Measurements from ENCODE around the gene AKNA.
"Not testable (repeated sequence)": the region's sequence is repeated elsewhere in the genome, so short reads cannot be mapped to it uniquely, and the experiment has no call there.

Gene AKNA

DNA sequence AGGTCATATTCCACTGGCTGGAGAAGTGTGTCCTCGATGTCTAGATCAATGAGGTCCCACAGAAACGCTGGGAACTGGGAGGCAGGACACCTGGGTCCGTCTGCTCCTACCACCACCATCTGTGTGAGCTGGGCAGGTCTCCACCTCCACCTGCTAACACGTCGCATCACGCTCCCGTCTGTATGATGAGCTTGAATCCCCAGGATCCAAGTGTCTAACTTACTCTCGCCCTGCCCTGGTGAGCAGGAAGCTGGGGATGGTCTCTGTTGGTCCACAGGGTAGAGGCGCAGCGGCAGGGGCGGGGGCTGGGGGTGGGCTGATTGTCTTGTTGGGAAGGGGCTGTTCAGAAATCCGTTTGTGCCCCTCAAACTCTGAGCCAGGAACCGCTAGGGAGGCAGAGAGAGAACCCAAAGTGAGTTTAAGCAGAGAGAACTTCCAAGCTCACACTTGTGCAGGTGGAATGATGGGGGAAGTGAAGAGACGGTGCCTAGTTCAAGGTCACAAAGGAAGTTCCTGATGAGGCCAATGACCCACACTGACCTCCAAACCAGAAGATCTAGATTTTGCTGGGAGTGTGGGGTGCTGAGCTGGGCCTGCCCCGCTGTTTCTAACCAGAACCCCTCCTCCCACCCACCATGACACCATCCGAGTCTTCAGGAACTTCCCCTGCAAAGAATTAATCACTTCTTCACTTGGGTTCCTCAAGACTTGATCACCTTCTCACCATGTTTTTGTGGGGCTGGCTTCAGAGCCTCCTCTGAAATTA lies 37.0 kb downstream of the AKNA start:
- no peak for DNase-seq

DNA sequence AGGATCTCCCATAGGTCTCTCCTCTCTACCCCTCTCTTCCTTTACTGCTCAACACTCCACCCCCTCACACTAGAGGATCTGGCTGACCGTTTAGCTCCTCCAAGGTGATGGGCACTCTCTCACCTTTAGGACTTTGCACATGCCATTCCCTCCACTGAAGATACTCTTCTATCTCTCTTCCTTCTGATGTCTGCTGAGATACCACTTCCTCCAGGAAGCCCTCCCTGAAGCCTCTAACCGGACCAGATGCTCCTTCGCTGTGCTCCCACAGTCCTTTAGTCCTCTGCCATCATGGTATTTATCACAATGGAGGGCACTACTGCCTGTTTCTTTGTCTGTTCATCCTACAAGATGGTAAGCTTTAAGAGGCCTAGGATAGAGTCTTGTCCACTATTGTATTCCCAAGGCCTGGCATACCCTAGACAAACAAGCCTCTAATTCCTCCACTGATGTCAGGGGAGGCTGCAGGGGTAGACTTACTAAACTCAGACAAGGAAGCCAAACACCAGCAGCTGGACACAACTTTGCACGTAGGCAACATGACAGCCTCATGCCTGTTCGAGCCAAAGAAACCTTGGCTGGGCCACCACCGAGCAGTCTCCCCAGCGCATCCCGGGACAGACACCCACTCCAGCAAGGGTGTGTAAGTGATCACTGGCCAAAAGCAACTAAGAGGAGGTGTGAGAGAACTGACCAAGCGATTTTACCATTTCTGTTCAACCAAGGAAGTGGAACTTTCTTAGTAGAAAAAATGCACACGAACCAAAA lies 37.9 kb downstream of the AKNA start:
- DNase-seq = no peak

GRCh38 chr9:114348906-114349482 lies 38.8 kb downstream of the AKNA start:
- DNase-seq = no peak

DNA sequence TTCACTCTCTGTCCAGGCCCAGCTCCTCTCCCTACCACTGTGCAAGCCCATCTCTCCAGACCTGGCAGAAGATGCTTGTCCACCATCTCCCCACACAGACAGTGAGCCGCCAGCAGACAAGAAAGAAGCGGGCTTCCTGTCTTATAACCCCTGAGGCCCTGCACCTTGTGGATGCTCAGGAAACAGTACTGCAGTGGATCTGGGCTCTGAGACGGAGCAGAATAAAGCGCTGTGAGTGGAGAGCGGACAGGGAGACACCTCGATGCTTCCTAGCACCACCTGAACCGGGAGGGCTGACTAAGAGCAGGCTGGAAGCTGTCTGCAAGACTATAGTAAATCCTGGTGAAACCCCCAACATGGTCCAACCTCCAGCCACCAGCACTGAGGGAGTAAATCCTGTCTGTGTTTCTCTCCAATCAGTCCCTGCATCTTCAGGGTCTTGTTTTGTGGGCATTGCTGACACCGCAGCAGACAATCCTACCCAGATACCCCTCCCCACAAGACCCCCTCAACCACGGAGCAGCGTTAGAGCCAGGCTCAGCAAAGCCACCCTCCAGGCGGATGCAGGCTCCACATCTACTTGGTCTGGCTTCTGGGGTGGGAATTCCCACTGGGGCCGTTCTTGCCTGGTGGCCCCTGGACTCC lies 39.4 kb downstream of the AKNA start:
- DNase-seq = no peak

- peak; percentile 18 for DNase-seq
These were observed 40.1 kb downstream of the AKNA start for GRCh38 chr9:114347675-114348074.

DNA sequence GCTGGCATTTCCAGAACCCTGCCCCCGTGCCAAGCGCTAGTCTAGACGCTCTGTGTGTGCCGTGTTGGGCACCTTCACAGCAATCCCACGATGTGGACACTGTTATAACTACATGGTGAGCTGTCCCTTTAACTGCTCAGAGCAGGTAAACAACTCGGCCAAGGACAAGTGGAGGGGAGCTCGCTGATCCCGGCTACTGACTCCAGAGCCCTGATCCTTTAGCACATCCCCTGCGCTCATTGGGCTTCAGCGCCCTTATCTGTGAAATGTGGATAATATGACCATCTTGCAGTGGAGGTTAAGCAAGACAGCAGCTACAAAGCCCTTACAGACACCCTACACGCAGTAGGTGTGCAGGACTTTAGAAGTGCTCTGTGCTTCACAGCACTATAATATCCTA lies 41.6 kb downstream of the AKNA start:
- no peak for DNase-seq

GRCh38 chr9:114345493-114346065 lies 42.2 kb downstream of the AKNA start:
- no peak for DNase-seq

GRCh38 chr9:114344692-114345091 lies 43.1 kb downstream of the AKNA start:
- no peak for DNase-seq

DNA sequence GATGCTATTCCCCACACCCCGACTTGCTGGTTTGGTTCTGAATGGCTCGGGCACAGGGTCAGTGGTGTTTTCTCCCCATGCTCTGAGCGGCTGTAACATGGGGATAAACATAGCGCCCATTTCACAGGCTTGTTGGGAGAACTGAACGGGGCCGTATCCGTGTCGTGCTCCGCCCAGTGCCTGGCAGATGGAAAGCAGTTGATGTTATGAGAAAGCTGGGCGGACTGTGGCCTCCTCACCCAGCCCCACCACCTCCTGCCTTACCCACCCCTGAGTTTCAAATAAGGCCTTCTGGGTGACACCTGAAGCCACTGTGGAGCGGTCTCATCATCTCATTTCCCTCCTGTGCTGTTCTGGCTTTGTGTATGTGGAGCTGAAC lies 43.6 kb downstream of the AKNA start:
- no peak for DNase-seq

DNA sequence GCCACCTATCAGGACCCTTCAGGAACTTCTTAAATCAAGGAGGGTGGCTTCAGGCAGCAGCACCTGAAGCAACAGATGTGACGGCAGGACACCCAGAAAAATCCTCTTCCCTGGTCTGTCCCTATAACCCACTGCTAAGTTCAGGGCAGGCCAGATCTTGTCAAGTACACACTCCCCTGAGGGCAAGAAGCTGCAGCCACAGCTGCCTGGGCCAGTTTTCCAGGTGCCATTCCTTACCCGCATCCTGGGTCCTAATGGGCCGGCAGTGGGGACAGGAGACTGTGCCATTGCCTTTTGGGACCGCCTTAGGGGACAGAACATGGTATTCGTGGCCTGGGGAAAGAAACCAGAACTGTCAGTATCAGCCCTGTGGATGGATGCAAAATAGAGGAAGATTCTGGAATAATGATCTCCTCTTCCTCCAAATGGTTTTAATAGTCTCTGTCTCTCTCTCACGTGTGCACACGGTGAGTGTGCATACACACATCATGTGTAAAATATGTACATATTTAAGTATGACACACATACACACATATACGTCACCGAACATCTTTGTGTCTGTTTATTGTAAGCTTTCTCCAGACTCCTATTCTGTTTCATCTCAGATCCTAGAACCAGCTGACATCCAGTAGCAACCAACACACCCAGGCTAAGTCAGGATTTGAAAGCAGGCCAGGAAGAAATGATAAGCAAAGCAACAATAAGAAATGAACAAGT lies 44.2 kb downstream of the AKNA start:
- DNase-seq = no peak

DNA sequence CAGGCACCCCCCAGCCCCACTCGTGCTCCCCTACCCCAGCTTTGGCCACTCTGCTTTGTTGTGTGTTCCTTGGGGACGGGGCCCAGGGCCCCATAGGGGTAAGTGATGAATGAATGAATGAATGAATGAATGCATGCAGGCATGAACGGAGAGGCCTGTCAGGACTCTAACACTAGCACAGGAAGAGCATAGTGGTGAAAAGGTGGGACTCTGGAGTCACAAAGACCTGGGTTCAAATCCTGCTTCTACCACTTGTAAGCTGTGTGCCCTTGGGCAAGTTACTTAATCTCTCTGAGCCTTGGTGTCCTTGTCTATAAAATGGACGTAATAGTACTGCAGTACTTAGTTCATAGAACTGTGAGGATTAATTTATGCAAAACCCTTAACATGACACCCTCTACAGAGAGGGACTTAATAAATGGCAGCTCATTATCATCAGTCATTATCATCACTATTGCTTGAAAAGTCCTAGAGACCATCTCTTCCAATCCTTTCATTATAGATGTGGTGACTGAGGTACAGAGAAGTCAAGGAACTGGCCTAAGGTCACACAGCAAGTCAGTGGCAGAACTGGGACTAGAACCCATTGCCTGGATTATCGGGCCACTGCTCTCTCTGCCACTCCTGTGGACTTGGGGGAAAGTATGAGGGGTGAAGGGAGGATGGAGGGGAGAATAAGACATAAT lies 44.9 kb downstream of the AKNA start:
- DNase-seq = no peak

GRCh38 chr9:114341991-114342390 lies 45.8 kb downstream of the AKNA start:
- no peak for DNase-seq

GRCh38 chr9:114341152-114341830 lies 46.5 kb downstream of the AKNA start:
- no peak for DNase-seq

DNA sequence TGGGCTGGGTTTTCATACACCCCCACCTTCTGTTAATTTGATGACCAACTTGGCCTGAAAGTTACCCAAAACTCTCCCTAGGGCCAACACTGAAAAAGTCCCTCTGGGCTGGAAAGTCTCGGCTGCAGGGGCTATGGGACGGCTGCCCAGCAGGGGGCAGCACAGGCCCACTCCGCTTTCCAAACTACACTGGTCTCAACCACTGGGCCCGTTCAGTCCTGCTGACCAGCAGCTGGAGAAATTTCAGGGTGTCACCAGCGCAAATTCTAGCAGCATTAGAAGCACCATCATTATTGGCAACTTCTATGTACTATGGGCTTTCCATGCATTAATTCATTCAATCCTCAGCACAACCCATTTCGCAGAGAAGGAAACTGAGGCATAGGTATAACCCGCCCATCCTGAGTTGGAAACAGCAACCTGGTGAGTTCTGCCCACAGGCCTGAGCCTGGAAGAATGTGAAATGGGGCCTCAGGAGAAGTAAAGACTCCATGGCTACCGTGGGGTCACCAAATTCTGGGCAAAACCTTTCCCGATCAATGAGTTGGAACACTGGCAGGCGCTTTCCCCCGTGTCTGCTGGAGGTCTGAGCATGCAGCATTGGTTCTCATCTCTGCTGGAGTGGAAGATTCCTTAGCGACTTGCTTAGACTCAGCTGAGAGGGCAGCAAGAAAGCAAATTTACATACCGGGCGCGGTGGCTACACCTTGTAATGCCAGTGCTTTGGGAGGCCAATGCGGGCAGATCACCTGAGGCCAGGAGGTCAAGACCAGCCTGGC lies 48.5 kb downstream of the AKNA start:
- DNase-seq = peak; percentile 31

- DNase-seq = no peak
These were observed 49.6 kb downstream of the AKNA start for GRCh38 chr9:114338187-114338586.

DNA sequence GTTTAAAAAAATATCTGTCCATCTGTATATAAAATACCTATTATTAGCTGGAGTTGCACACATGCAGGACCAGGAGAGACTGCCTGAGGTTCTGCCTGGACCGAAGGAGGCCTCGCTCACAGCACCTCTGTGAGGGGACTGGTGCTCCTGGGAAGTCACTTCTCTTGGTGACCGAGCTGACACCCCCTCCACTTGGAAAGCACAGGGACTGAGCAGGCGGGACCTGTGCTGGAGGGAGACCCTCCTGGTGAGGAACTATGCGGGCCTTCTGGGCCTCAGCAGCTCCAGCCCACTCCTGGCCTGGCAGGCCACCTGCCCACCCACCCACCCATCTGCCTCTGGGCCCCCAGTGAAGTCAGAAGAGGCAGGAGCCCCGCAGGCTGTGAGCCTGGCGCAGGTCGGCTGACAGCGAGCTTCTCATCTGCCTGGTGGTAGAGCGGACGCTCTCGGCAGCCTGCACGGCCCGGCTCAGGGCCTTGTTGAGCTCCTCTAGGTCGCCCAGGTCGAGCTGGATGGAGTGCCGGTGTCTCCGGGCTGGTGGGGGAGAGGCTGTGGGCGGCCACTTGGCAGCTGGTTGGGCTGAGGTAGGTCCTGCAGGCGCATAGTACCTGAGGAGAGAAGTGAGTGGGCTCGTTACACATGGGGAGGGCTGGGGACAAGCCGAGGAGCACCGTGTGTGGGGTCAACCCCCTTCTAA lies 50.9 kb downstream of the AKNA start:
- no peak for DNase-seq

- no peak for DNase-seq
These were observed 51.6 kb downstream of the AKNA start for GRCh38 chr9:114336157-114336556.

- no peak for DNase-seq
These were observed 52.0 kb downstream of the AKNA start for GRCh38 chr9:114335745-114336144.

DNA sequence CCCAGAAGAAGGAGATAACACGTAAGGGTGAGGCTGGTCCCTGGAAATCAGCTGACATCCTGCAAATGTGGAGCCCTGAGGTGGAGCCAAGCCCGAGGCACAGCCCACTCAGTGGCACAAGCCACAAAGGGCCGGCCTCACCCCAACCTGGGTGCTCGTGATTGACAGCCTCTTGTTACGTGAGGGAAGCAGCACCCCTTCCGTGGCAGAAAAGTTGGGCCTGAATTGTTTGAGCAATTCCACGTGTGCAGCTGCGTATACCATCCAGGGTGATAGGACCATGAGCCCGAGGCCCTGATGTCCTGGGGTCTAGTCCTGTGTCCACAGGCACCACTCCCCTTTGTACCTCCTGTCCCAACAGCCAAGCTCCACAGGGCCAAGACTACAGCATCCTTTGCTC lies 53.3 kb downstream of the AKNA start:
- no peak for DNase-seq

DNA sequence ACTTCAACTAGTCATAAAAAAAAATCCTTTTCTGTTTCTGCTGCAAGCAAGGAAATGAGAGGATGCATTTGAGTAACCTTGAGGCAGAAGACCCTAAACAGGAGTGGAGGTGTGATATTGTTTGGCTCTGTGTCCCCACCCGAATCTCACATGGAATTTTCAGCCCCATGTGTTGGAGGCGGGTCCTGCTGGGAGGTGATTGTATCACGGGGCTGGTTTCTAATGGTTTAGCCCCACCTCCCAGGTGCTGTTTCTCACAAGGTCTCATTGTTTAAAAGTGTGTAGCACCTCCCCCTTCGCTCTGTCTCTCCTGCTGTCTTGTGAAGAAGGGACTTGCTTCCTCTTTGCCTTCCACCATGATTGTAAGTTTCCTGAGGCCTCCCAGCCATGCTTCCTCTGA lies 54.1 kb downstream of the AKNA start:
- DNase-seq = not testable (repeated sequence)

Data from NCI-H1694 (cell line).